ENCODE measurements around the gene BRD9. TPM values are rescaled to one million over a fixed set of nuclear protein-coding genes. Genes with fewer than 3 reads are reported as not detected.
"Not testable (repeated sequence)": the region's sequence is repeated elsewhere in the genome, so short reads cannot be mapped to it uniquely, and the experiment has no call there.

The BRD9 gene
- total RNA-seq, 1 donor from 2014 or later = 25.9 TPM

- no peak for DNase-seq (ENCODE audit: low spot score)
- intact Hi-C loops (cut with DNase I) = no loop called here
These were observed 40.6 kb downstream of the BRD9 start for GRCh38 chr5:852018-852417.

- intact Hi-C loops (cut with DNase I) = no loop called here
- DNase-seq (ENCODE audit: low spot score) = peak; percentile 62
These were observed 41.0 kb downstream of the BRD9 start for GRCh38 chr5:851553-851952.

- DNase-seq (ENCODE audit: low spot score) = no peak
- intact Hi-C loops (cut with DNase I) = no loop called here
These were observed 41.5 kb downstream of the BRD9 start for GRCh38 chr5:851076-851475.

- DNase-seq (ENCODE audit: low spot score) = peak; percentile 77
- intact Hi-C loops (cut with DNase I) = no loop called here
These were observed 42.0 kb downstream of the BRD9 start, which contains the start of gene ZDHHC11 for GRCh38 chr5:850511-851006. Gene ZDHHC11, minus strand, starts transcription at chr5:850986. Its CDS starts 384 bp downstream, at chr5:850602.

- intact Hi-C loops (cut with DNase I) = loop anchor here (5.0 kb wide), 1 partner anchor 87 kb away; no protein-coding TSS in a partner anchor
- peak; percentile 65 for DNase-seq (ENCODE audit: low spot score)
These were observed 42.8 kb downstream of the BRD9 start for GRCh38 chr5:849651-850301.

- intact Hi-C loops (cut with DNase I) = loop anchor here (5.0 kb wide), 1 partner anchor 86 kb away; no protein-coding TSS in a partner anchor
- DNase-seq (ENCODE audit: low spot score) = peak; percentile 66
These were observed 43.9 kb downstream of the BRD9 start for GRCh38 chr5:848671-849111.

- intact Hi-C loops (cut with DNase I) = loop anchor here (5.0 kb wide), 1 partner anchor 85 kb away; no protein-coding TSS in a partner anchor
- DNase-seq (ENCODE audit: low spot score) = peak; percentile 50
These were observed 44.9 kb downstream of the BRD9 start for GRCh38 chr5:847736-848135.

GRCh38 chr5:847212-847611 is 45.4 kb downstream of the BRD9 start:
- DNase-seq (ENCODE audit: low spot score) = peak; percentile 57

GRCh38 chr5:846602-847091 is 46.0 kb downstream of the BRD9 start:
- intact Hi-C loops (cut with DNase I) = loop anchor here (5.0 kb wide), 1 partner anchor 84 kb away; no protein-coding TSS in a partner anchor
- DNase-seq (ENCODE audit: low spot score) = peak; percentile 77

More at GRCh38 chr5:847212-847611, 45.4 kb downstream of the BRD9 start:
- intact Hi-C loops (cut with DNase I) = loop anchor here (5.0 kb wide), 1 partner anchor 85 kb away; no protein-coding TSS in a partner anchor

- DNase-seq (ENCODE audit: low spot score) = peak; percentile 22
- intact Hi-C loops (cut with DNase I) = loop anchor here (5.0 kb wide), 1 partner anchor 84 kb away; no protein-coding TSS in a partner anchor
These were observed 46.7 kb downstream of the BRD9 start for GRCh38 chr5:845676-846601.

- peak; percentile 75 for DNase-seq (ENCODE audit: low spot score)
- intact Hi-C loops (cut with DNase I) = loop anchor here (5.0 kb wide), 1 partner anchor 83 kb away; no protein-coding TSS in a partner anchor
These were observed 47.4 kb downstream of the BRD9 start for GRCh38 chr5:845031-845675.

GRCh38 chr5:844426-844825 is 48.2 kb downstream of the BRD9 start:
- intact Hi-C loops (cut with DNase I) = not testable (repeated sequence)
- DNase-seq (ENCODE audit: low spot score) = peak; percentile 78

GRCh38 chr5:843926-844325 is 48.7 kb downstream of the BRD9 start:
- DNase-seq (ENCODE audit: low spot score) = peak; percentile 73
- intact Hi-C loops (cut with DNase I) = not testable (repeated sequence)

- peak; percentile 74 for DNase-seq (ENCODE audit: low spot score)
- intact Hi-C loops (cut with DNase I) = not testable (repeated sequence)
These were observed 49.2 kb downstream of the BRD9 start for GRCh38 chr5:843371-843770.

- intact Hi-C loops (cut with DNase I) = not testable (repeated sequence)
- peak; percentile 77 for DNase-seq (ENCODE audit: low spot score)
These were observed 50.0 kb downstream of the BRD9 start for GRCh38 chr5:842402-843221.

GRCh38 chr5:841531-842401 is 50.8 kb downstream of the BRD9 start:
- intact Hi-C loops (cut with DNase I) = not testable (repeated sequence)
- DNase-seq (ENCODE audit: low spot score) = peak; percentile 77

- peak; percentile 60 for DNase-seq (ENCODE audit: low spot score)
- intact Hi-C loops (cut with DNase I) = not testable (repeated sequence)
These were observed 51.6 kb downstream of the BRD9 start for GRCh38 chr5:840974-841435.
